Activated CD8-positive, alpha-beta T cell treated with anti-CD3 and anti-CD28 coated beads for 36 hours (primary cell): ENCODE data around the gene TPP1. TPM values are rescaled to one million over a fixed set of nuclear protein-coding genes. Genes with fewer than 3 reads are reported as not detected.

ENCODE experiments used
- ATAC-seq: fragments of 200-7000 bp; cut with Tn5 transposase; one replicate; pipeline ENCODE4 v1.10.0; 2021; ENCODE audit warnings: mild to moderate bottlenecking, moderate library complexity
- CTCF ChIA-PET: fragments of 350-600 bp; sonication (Branson Sonifier 250); formaldehyde crosslinking; loops from one replicate; lab custom pipeline; 2021; ENCODE audit warnings: antibody characterized with exemption; lab: Charles Lee
- POLR2A ChIA-PET: fragments of 350-600 bp; sonication (Branson Sonifier 250); formaldehyde crosslinking; loops from one replicate; lab custom pipeline; 2021; ENCODE audit warnings: antibody characterized with exemption; lab: Charles Lee
- DNase-seq: peaks from one replicate; pipeline ENCODE4 v3.0.0-alpha.2; 2020
- H3K27ac Mint-ChIP-seq: one replicate; pipeline ENCODE4 v1.8.0; 2021; ENCODE audit warnings: mild to moderate bottlenecking, mixed read lengths
- H3K27me3 Mint-ChIP-seq: one replicate; pipeline ENCODE4 v1.8.0; 2021; ENCODE audit warnings: mixed read lengths
- H3K36me3 Mint-ChIP-seq: one replicate; pipeline ENCODE4 v1.8.0; 2021; ENCODE audit warnings: low read depth, mixed read lengths
- H3K4me1 Mint-ChIP-seq: one replicate; pipeline ENCODE4 v1.8.0; 2021; ENCODE audit warnings: low read depth, mixed read lengths
- H3K4me3 Mint-ChIP-seq: one replicate; pipeline ENCODE4 v1.8.0; 2021; ENCODE audit warnings: mild to moderate bottlenecking, moderate library complexity, mixed read lengths
- H3K9me3 Mint-ChIP-seq: one replicate; pipeline ENCODE4 v1.8.0; 2021; ENCODE audit warnings: mixed read lengths
- CTCF ChIP-seq: fragments of 200-600 bp; IDR thresholded peaks from one replicate; pipeline ENCODE4 v1.8.0; 2022; ENCODE audit warnings: antibody characterized with exemption, mild to moderate bottlenecking
- intact Hi-C: fragments of 100-400 bp; cut with micrococcal nuclease; formaldehyde crosslinking; loops from one replicate; pipeline ENCODE4 v1.10.0; 2022
- total RNA-seq, 2 experiments: library from RNA; stranded (reverse); gene quantifications; one replicate each; pipeline ENCODE4 v1.2.3, GENCODE V29; 2021

Gene TPP1
- total RNA-seq, 2 experiments from 2014 or later: 28.1 to 31.4 TPM

GRCh38 chr11:6602096-6602940 lies 16.9 kb downstream of the TPP1 start:
- no peak for TF ChIP-seq CTCF
- POLR2A ChIA-PET: interaction anchor here (0.7 to 7.8 kb wide), 9 partner anchors 9 to 227 kb away, joined by 3 to 48 read pairs (median 3); partner anchors contain the start of genes MRPL17 and TPP1
- Mint-ChIP-seq H3K4me1 (peaks cover 46% of the 10 kb centered on the region), H3K27ac (peak overlapping the region; percentile 68), H3K4me3 (no peak overlapping the region), H3K36me3 (peaks cover 36% of the 10 kb centered on the region), H3K27me3 (no peaks in the 10 kb centered on the region), H3K9me3 (no peaks in the 10 kb centered on the region)
- CTCF ChIA-PET: interaction anchor here (0.7 to 4.0 kb wide), 11 partner anchors 9 to 156 kb away, joined by 3 to 32 read pairs (median 4); partner anchors contain the start of genes MRPL17 and TAF10
- ATAC-seq (no peak), DNase-seq (no peak)
- intact Hi-C loops: loop anchor here (10.0 kb wide), 2 partner anchors 52 to 208 kb away; partner anchors contain the start of genes DCHS1 and SMPD1

- H3K4me3 Mint-ChIP-seq: no peak overlapping the region
- peaks cover 35% of the 10 kb centered on the region for H3K36me3 Mint-ChIP-seq
- ChIA-PET POLR2A (no interaction called here), CTCF (no interaction called here)
- DNase-seq (no peak), ATAC-seq (no peak)
- no peaks in the 10 kb centered on the region for H3K9me3 Mint-ChIP-seq
- H3K27me3 Mint-ChIP-seq: no peaks in the 10 kb centered on the region
- no peak overlapping the region for H3K27ac Mint-ChIP-seq
- H3K4me1 Mint-ChIP-seq: peaks cover 39% of the 10 kb centered on the region
- intact Hi-C loops: loop anchor here (10.0 kb wide), 2 partner anchors 54 to 206 kb away; partner anchors contain the start of genes DCHS1 and SMPD1
- TF ChIP-seq CTCF: no peak
Measured at GRCh38 chr11:6601041-6601461, 18.2 kb downstream of the TPP1 start.

- no peak for TF ChIP-seq CTCF
- Mint-ChIP-seq H3K4me3 (no peak overlapping the region), H3K9me3 (no peaks in the 10 kb centered on the region), H3K36me3 (peaks cover 42% of the 10 kb centered on the region), H3K27me3 (no peaks in the 10 kb centered on the region), H3K4me1 (peaks cover 43% of the 10 kb centered on the region), H3K27ac (no peak overlapping the region)
- ATAC-seq: no peak
- DNase-seq: no peak
- CTCF ChIA-PET: interaction anchor here (1.3 to 1.9 kb wide), 6 partner anchors 12 to 94 kb away, joined by 4 to 6 read pairs (median 4); partner anchors contain the start of genes MRPL17 and TAF10
- intact Hi-C loops: loop anchor here (10.0 kb wide), 2 partner anchors 55 to 205 kb away; partner anchors contain the start of genes DCHS1 and SMPD1
- POLR2A ChIA-PET: no interaction called here
Measured at GRCh38 chr11:6599881-6600390, 19.3 kb downstream of the TPP1 start.

GRCh38 chr11:6599449-6599848 lies 19.8 kb downstream of the TPP1 start:
- TF ChIP-seq CTCF: no peak
- H3K27ac Mint-ChIP-seq: no peak overlapping the region
- ChIA-PET POLR2A (interaction anchor here (1.1 kb wide), 1 partner anchor 69 kb away, joined by 3 read pairs; no protein-coding TSS in a partner anchor), CTCF (interaction anchor here (1.3 to 1.9 kb wide), 6 partner anchors 12 to 94 kb away, joined by 4 to 6 read pairs (median 4); partner anchors contain the start of genes MRPL17 and TAF10)
- H3K27me3 Mint-ChIP-seq: no peaks in the 10 kb centered on the region
- H3K4me1 Mint-ChIP-seq: peaks cover 46% of the 10 kb centered on the region
- no peaks in the 10 kb centered on the region for H3K9me3 Mint-ChIP-seq
- intact Hi-C loops: no loop called here
- no peak overlapping the region for H3K4me3 Mint-ChIP-seq
- DNase-seq: no peak
- peaks cover 46% of the 10 kb centered on the region for H3K36me3 Mint-ChIP-seq
- no peak for ATAC-seq
